ENCODE results near the gene TXNL4B. TPM values are rescaled to one million over a fixed set of nuclear protein-coding genes. Genes with fewer than 3 reads are reported as not detected.
"Not testable (repeated sequence)": the region's sequence is repeated elsewhere in the genome, so short reads cannot be mapped to it uniquely, and the experiment has no call there.

The TXNL4B gene
- total and polyA plus RNA-seq, 8 donors: 5.3 to 9.6 (median 6.9) TPM

DNA sequence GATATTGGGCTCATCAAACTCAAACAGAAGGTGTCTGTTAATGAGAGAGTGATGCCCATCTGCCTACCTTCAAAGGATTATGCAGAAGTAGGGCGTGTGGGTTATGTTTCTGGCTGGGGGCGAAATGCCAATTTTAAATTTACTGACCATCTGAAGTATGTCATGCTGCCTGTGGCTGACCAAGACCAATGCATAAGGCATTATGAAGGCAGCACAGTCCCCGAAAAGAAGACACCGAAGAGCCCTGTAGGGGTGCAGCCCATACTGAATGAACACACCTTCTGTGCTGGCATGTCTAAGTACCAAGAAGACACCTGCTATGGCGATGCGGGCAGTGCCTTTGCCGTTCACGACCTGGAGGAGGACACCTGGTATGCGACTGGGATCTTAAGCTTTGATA, 33.0 kb downstream of the TXNL4B start:
- FAIRE-seq: no peak

GRCh38 chr16:72059060-72059459, 34.4 kb downstream of the TXNL4B start:
- H3K4me3 ChIP-seq; FAIRE-seq; H3K9me3 ChIP-seq; DNase-seq; H3K4me1 ChIP-seq; intact Hi-C loops (cut with DNase I); H3K27ac ChIP-seq; H3K27me3 ChIP-seq; H3K36me3 ChIP-seq: not testable (repeated sequence)
- 72 to 84% methylated on average over 6 to 7 of the region's 7 CpGs for WGBS, 2 donors
- ATAC-seq: peak in 2 of 4 donors; percentile 35 to 58

More for the DNA sequence above, 33.0 kb downstream of the TXNL4B start:
- WGBS, 2 donors: 88 to 93% methylated on average over 9 of the region's 9 CpGs
- DNase-seq (no peak), ATAC-seq (no peak)
- no peaks in the 10 kb centered on the region for H3K36me3 ChIP-seq
- no peak overlapping the region for H3K4me3 ChIP-seq
- H3K27me3 ChIP-seq: no peaks in the 10 kb centered on the region
- H3K27ac ChIP-seq: no peak overlapping the region
- no peak for TF ChIP-seq CTCF (IDR thresholded peaks at IDR 0.05)
- H3K9me3 ChIP-seq: no peaks in the 10 kb centered on the region
- intact Hi-C loops (cut with DNase I): no loop called here
- H3K4me1 ChIP-seq: no peaks in the 10 kb centered on the region

DNA sequence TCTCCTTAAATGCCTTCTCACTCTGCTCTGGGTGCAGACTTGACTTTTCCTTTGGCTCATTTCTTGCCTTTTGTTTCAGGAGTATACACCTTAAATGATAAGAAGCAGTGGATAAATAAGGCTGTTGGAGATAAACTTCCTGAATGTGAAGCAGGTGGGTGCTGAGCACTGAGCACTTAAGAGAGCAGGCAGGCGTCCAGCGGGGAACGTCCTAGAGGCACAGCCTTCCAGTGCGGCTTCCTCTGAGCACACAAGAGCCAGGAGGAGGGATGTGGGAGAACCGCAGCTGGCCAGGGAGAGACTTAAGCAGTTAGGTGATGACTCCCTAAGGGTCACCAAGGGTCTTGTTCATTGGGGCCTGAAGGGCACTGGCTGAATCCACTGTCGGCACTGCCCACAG, 36.1 kb downstream of the TXNL4B start:
- FAIRE-seq, H3K4me1 ChIP-seq: not testable (repeated sequence)
- 36 to 47% methylated on average over 1 to 2 of the region's 6 CpGs for WGBS, 2 donors

GRCh38 chr16:72055911-72056310, 37.5 kb downstream of the TXNL4B start:
- TF ChIP-seq CTCF (IDR thresholded peaks at IDR 0.05): no peak
- no peaks in the 10 kb centered on the region for H3K9me3 ChIP-seq
- H3K27me3 ChIP-seq: no peaks in the 10 kb centered on the region
- no peak for ATAC-seq
- H3K4me3 ChIP-seq: no peak overlapping the region
- no peaks in the 10 kb centered on the region for H3K4me1 ChIP-seq
- DNase-seq: no peak
- no peak for FAIRE-seq
- intact Hi-C loops (cut with DNase I): no loop called here
- no peaks in the 10 kb centered on the region for H3K36me3 ChIP-seq
- no peak overlapping the region for H3K27ac ChIP-seq
- WGBS, 2 donors: 89 to 92% methylated on average over 4 of the region's 4 CpGs

More for the DNA sequence above, 36.1 kb downstream of the TXNL4B start:
- H3K27me3 ChIP-seq; H3K4me3 ChIP-seq; H3K9me3 ChIP-seq; intact Hi-C loops (cut with DNase I); DNase-seq; H3K36me3 ChIP-seq; H3K27ac ChIP-seq: not testable (repeated sequence)
- peak in 3 of 4 donors; percentile 35 to 80 (median 59) for ATAC-seq

DNA sequence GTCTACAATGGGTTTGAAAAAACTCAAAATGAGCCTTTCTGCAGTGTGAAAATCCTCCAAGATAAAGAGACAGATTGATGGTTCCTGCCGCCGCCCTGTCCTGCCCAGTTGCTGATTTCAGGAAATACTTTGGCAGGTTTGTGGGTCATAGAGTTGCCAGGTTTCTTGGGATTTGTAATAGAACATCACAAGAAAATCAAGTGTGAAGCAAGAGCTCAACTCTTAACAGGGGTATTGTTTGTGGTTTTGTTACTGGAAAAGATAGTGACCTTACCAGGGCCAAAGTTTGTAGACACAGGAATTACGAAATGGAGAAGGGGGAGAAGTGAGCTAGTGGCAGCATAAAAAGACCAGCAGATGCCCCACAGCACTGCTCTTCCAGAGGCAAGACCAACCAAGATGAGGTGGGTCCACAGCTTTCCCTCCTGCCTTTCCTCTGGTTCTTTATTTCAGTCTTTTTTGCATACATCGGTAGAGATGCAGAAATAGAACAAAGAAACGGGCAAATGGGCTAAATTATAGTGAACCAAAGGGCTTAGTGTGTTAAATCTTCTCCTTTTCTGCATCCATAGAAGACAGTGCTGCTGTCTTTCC, 39.1 kb downstream of the TXNL4B start, which contains the start of gene HP:
HP (plus strand) TSS at position 252 of the 594 bp plus-strand sequence; CDS start at position 400, 148 bp downstream.
- H3K36me3 ChIP-seq; H3K4me3 ChIP-seq; FAIRE-seq; DNase-seq; intact Hi-C loops (cut with DNase I); H3K4me1 ChIP-seq; H3K27ac ChIP-seq; H3K9me3 ChIP-seq; H3K27me3 ChIP-seq; ATAC-seq: not testable (repeated sequence)
- 86 to 91% methylated on average over 5 of the region's 5 CpGs for WGBS, 2 donors

DNA sequence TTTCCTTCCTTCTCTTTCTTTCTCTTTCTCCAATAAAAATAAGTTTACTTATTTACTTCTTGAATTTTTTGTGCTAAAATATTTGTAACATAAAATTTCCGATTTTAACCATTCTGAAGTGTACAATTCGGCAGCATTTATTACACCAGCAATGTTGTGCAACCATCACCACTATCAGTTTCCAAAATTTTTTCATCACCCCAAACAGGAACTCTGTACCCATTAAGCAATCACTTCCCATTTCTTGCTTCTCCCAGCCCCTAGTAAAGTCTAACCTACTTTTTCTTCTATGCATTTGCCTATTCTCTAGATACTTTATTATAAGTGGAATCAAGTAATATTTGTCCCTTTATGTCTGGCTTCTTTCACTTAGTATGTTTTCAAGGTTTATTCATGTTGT, 41.6 kb downstream of the TXNL4B start:
- H3K4me1 ChIP-seq: no peaks in the 10 kb centered on the region
- TF ChIP-seq CTCF (IDR thresholded peaks at IDR 0.05): no peak
- no peaks in the 10 kb centered on the region for H3K9me3 ChIP-seq
- intact Hi-C loops (cut with DNase I): no loop called here
- H3K27ac ChIP-seq: no peak overlapping the region
- ATAC-seq: peak in 1 of 4 donors; percentile 64
- DNase-seq: no peak
- 87 to 95% methylated on average over 2 of the region's 2 CpGs for WGBS, 2 donors
- H3K4me3 ChIP-seq: no peak overlapping the region
- H3K36me3 ChIP-seq: no peaks in the 10 kb centered on the region
- H3K27me3 ChIP-seq: no peaks in the 10 kb centered on the region
- FAIRE-seq: no peak

All from pancreas (tissue), 10 donors.